Adrenal gland (tissue), 12 donors: ENCODE data around the gene CLEC16A. TPM values are rescaled to one million over a fixed set of nuclear protein-coding genes. Genes with fewer than 3 reads are reported as not detected.

Experiments used
- DNase-seq, 7 donors: peaks; one replicate each; pipeline ENCODE4 v3.0.0-alpha.2; 2019 to 2020
- H3K27ac ChIP-seq, 5 donors: fragments of 200-600 bp; sonication (generic) in 4 of 5; 1 replicate in 3 of 5; 2 replicates in 2 of 5; pipeline versions ENCODE4 v1.5.1 to v1.8.0; 2016 to 2020; ENCODE audit warnings: mild to moderate bottlenecking in 1 of 5
- H3K27me3 ChIP-seq: fragments of 200-600 bp; 2 replicates; pipeline ENCODE4 v1.8.0; 2021
- H3K36me3 ChIP-seq, 2 donors: fragments of 200-600 bp; replicated peaks in 1 of 2; 1 replicate in 1 of 2; 2 replicates in 1 of 2; pipeline versions ENCODE4 v1.5.1 to v1.8.0; 2018 to 2022
- H3K4me1 ChIP-seq, 2 donors: fragments of 200-600 bp; replicated peaks in 1 of 2; 1 replicate in 1 of 2; 2 replicates in 1 of 2; pipeline versions ENCODE4 v1.5.1 to v1.8.0; 2018 to 2021
- H3K4me3 ChIP-seq, 4 donors: fragments of 200-600 bp; sonication (generic) in 3 of 4; one replicate each; pipeline ENCODE4 v1.5.1; 2016 to 2018
- H3K9me3 ChIP-seq, 3 donors: fragments of 200-600 bp; sonication (generic) in 1 of 3; replicated peaks in 1 of 3; 1 replicate in 2 of 3; 2 replicates in 1 of 3; pipeline versions ENCODE4 v1.5.1 to v1.8.0; 2016 to 2021
- CTCF ChIP-seq, 6 experiments: fragments of 450-650 bp in 4 of 6; fragments of 200-600 bp in 2 of 6; sonication (generic) in 1 of 6; IDR thresholded peaks; 1 replicate in 5 of 6; 2 replicates in 1 of 6; pipeline versions ENCODE4 v1.5.1 to v1.8.0; 2016 to 2021; ENCODE audit warnings: antibody characterized with exemption in 6 of 6, mild to moderate bottlenecking in 2 of 6, moderate library complexity in 1 of 6
- POLR2A ChIP-seq, 2 donors: fragments of 450-650 bp; IDR thresholded peaks; one replicate each; pipeline ENCODE4 v1.6.1; 2017; ENCODE audit warnings: antibody characterized with exemption in 2 of 2, mild to moderate bottlenecking in 2 of 2, moderate library complexity in 1 of 2
- WGBS, 4 donors: extraction: QIAGEN DNeasy Blood & Tissue Kit in 2 of 4; methylation state at CpG; one replicate each; pipeline versions ENCODE4 v1.1.5 to v1.1.7; 2013 to 2017; 5-methylcytosine and 5-hydroxymethylcytosine counted together
- intact Hi-C, 2 donors: fragments of 100-400 bp; cut with DNase I; formaldehyde crosslinking; loops; one replicate each; pipeline versions ENCODE4 v1.14.1 to v1.15.0; 2022 to 2023
- polyA plus RNA-seq, 3 donors: library from polyadenylated mRNA; stranded (reverse); fragments of 200-250 nt in 2 of 3; fragments of 350-450 nt in 1 of 3; fragmentation: Illumina TruSeq in 1 of 3; extraction: RNeasy Lipid Tissue Mini Kit (QIAGEN cat#74804) in 1 of 3; gene quantifications; one replicate each; pipeline ENCODE4 v1.2.3, GENCODE V29; 2013 to 2014
- total RNA-seq, 9 donors: library from RNA; depleted of rRNA in 4 of 9; stranded (reverse); fragments of >200 nt in 4 of 9; fragments of 120-200 nt in 1 of 9; fragmentation: NEBNext Ultra II Directional in 1 of 9; extraction: Animal tissue kit (Norgen Biotek cat#: 25700) in 1 of 9; gene quantifications; one replicate each; pipeline versions ENCODE4 v1.1.0 to v1.2.4, GENCODE V29; 2013 to 2023
- donor health status: healthy with polysubstance abuse.
- donor health status: Bipolar disorder and iron deficiency.
- donor health status: DM: yes; HTN: yes; CAD: no.
- donor health status: DM: no; HTN: no; CAD: no.
- donor health status: DM: no; HTN: no; CAD: no.
- donor health status: DM: yes; HTN: yes; CAD: no.

Gene CLEC16A
- total and polyA plus RNA-seq, 12 donors: 14.0 to 37.2 (median 27.6) TPM

DNA sequence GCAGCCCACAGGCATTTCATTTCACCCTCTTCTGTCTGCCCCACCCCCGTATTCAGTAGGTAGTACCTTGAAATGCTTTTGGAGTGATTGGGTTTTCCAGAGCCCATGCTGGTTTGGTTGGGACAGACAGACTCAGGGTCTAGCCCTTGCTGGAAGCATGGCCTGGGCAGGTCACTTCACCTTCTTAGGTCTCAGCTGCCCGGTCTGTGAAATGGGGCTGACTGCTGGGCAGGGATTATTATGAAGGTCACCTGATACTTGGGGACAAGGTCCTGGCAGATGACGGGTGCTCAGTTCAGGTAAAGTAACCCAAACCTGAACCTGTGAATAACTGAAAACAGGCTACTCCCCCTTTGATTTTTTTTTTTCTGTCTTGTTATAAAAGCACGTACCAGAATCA lies 116.0 kb downstream of the CLEC16A start:
- intact Hi-C loops: no loop called here

GRCh38 chr16:11060842-11061241 lies 116.5 kb downstream of the CLEC16A start:
- intact Hi-C loops: no loop called here
- DNase-seq: peak in 4 of 7 donors; percentile 41 to 76 (median 52)
- WGBS, 4 donors: 67 to 89% (median 82%) methylated on average over 2 to 7 of the region's 7 CpGs
- Histone ChIP-seq H3K4me1 (peaks cover 13% of the 10 kb centered on the region in 2 donors), H3K4me3 (no peak overlapping the region), H3K36me3 (peaks cover 0 to 7% of the 10 kb centered on the region in 2 donors), H3K27me3 (no peaks in the 10 kb centered on the region), H3K9me3 (no peaks in the 10 kb centered on the region), H3K27ac (no peak overlapping the region)
- no peak for TF ChIP-seq CTCF (IDR thresholded peaks at IDR 0.05)

More for the DNA sequence above, 116.0 kb downstream of the CLEC16A start:
- Histone ChIP-seq H3K4me1 (peaks cover 13% of the 10 kb centered on the region in 2 donors), H3K27me3 (no peaks in the 10 kb centered on the region), H3K9me3 (no peaks in the 10 kb centered on the region), H3K27ac (no peak overlapping the region), H3K36me3 (peaks cover 0 to 2% of the 10 kb centered on the region in 2 donors), H3K4me3 (no peak overlapping the region)
- 87 to 100% (median 90%) methylated on average over 3 to 4 of the region's 4 CpGs for WGBS, 4 donors
- DNase-seq: no peak
- TF ChIP-seq POLR2A (IDR thresholded peaks at IDR 0.05) (no peak), CTCF (IDR thresholded peaks at IDR 0.05) (no peak)

- Histone ChIP-seq H3K4me1 (peaks cover 13% of the 10 kb centered on the region in 2 donors), H3K4me3 (no peak overlapping the region), H3K27me3 (no peaks in the 10 kb centered on the region), H3K9me3 (no peaks in the 10 kb centered on the region), H3K27ac (no peak overlapping the region), H3K36me3 (peaks cover 0 to 8% of the 10 kb centered on the region in 2 donors)
- no peak for DNase-seq
- WGBS, 4 donors: 83 to 88% (median 84%) methylated on average over 6 of the region's 6 CpGs
- TF ChIP-seq POLR2A (IDR thresholded peaks at IDR 0.05): no peak
- no peak for TF ChIP-seq CTCF (IDR thresholded peaks at IDR 0.05)
- intact Hi-C loops: no loop called here
These were observed 117.4 kb downstream of the CLEC16A start for GRCh38 chr16:11061629-11062270.

DNA sequence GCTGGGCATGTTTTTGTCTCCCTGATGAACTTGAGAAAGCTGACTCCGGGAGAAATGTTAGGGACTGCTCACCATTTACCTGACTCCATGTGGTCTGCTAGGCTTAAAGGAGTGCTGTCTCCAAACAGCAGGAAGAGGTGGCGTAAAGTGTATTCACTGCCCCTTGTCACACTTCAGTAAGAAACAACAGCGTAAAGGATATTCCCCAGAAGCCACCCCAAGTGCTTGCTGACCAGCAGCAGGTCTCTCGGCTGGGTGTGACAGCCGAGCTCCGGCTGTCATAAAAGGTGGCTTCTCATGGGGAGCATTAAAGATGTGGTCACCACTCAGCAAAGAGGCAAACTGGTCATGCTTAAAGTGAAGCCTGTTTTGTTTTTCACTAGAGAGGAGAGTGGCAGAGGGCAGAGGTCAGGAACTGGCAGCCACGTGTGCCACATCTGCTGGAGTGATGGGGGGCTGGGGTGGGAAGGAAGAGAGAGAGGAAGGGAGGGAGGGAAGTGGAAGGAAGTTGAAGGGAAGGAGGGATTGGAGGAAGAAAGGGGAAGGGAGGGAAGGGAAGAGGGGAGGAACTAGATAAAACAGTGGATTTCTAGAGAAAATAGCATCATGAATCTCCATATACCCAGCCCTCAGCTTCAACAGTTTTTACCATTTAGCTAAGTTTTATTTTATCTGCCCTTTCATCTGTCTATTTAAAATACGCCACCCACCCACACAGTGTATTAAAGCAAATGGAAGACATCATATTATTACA lies 119.3 kb downstream of the CLEC16A start:
- no peaks in the 10 kb centered on the region for H3K27me3 ChIP-seq
- H3K4me3 ChIP-seq: no peak overlapping the region
- no peak overlapping the region for H3K27ac ChIP-seq
- H3K9me3 ChIP-seq: no peaks in the 10 kb centered on the region
- intact Hi-C loops: no loop called here
- H3K36me3 ChIP-seq: peaks cover 0 to 8% of the 10 kb centered on the region in 2 donors
- WGBS, 4 donors: 86 to 88% (median 87%) methylated on average over 8 of the region's 8 CpGs
- no peak for DNase-seq
- no peaks in the 10 kb centered on the region for H3K4me1 ChIP-seq
- TF ChIP-seq POLR2A (IDR thresholded peaks at IDR 0.05) (no peak), CTCF (IDR thresholded peaks at IDR 0.05) (no peak)
